Keratinocyte (primary cell): ENCODE data around the gene DES.
"Not testable (repeated sequence)": the region's sequence is repeated elsewhere in the genome, so short reads cannot be mapped to it uniquely, and the experiment has no call there.

Experiments used
- EZH2 ChIP-seq: IDR thresholded peaks from one replicate; pipeline ENCODE4 v1.6.1; 2012; ENCODE audit warnings: inconsistent platforms, mild to moderate bottlenecking, low read length, moderate library complexity
- TF ChIP-seq, protein P1 (sequence below), 3 experiments: IDR thresholded peaks in 1 of 3; conservative IDR thresholded peaks in 1 of 3; optimal IDR thresholded peaks in 1 of 3; 2 replicates in 2 of 3; 3 replicates in 1 of 3; pipeline versions ENCODE3 to v1.5.1; 2011; ENCODE audit warnings: low read length in 3 of 3, mild to moderate bottlenecking in 3 of 3, moderate library complexity in 2 of 3, control low read depth in 1 of 3, inconsistent platforms in 1 of 3; ENCODE audit not compliant: insufficient read depth in 2 of 3; ENCODE audit errors: extremely low read depth in 1 of 3

GRCh38 chr2:219395056-219395455 is 23.1 kb upstream of the DES start:
- not testable (repeated sequence) for TF ChIP-seq EZH2
- TF ChIP-seq, protein P1, sequence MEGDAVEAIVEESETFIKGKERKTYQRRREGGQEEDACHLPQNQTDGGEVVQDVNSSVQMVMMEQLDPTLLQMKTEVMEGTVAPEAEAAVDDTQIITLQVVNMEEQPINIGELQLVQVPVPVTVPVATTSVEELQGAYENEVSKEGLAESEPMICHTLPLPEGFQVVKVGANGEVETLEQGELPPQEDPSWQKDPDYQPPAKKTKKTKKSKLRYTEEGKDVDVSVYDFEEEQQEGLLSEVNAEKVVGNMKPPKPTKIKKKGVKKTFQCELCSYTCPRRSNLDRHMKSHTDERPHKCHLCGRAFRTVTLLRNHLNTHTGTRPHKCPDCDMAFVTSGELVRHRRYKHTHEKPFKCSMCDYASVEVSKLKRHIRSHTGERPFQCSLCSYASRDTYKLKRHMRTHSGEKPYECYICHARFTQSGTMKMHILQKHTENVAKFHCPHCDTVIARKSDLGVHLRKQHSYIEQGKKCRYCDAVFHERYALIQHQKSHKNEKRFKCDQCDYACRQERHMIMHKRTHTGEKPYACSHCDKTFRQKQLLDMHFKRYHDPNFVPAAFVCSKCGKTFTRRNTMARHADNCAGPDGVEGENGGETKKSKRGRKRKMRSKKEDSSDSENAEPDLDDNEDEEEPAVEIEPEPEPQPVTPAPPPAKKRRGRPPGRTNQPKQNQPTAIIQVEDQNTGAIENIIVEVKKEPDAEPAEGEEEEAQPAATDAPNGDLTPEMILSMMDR (optimal IDR thresholded peaks at IDR 0.05 in 1 of 3, IDR thresholded peaks at IDR 0.05 in 1 of 3, conservative IDR thresholded peaks at IDR 0.05 in 1 of 3; ENCODE audit: extremely low read depth in 1 of 3, insufficient read depth in 2 of 3, low read length in 3 of 3): not testable (repeated sequence)
